Neuronal stem cell (in vitro differentiated cells): ENCODE results near the gene DLG2.

Source experiments
- DNase-seq: peaks from one replicate; pipeline ENCODE4 v3.0.0-alpha.2; 2013; ENCODE audit warnings: low spot score
- H2AFZ ChIP-seq: one replicate; pipeline ENCODE4 v1.6.1; 2013; ENCODE audit warnings: mild to moderate bottlenecking, low read length, inconsistent platforms
- H2AK5ac ChIP-seq: 2 replicates; pipeline ENCODE4 v1.6.1; 2013; ENCODE audit warnings: low read depth, mild to moderate bottlenecking, inconsistent platforms, low read length, moderate library complexity, mixed read lengths
- H2BK120ac ChIP-seq: 2 replicates; pipeline ENCODE4 v1.6.1; 2013; ENCODE audit warnings: low read depth, mild to moderate bottlenecking, inconsistent platforms, low read length, moderate library complexity, mixed read lengths
- H2BK12ac ChIP-seq: one replicate; pipeline ENCODE4 v1.6.1; 2013; ENCODE audit warnings: low read length, inconsistent platforms
- H2BK15ac ChIP-seq: 2 replicates; pipeline ENCODE4 v1.6.1; 2013; ENCODE audit warnings: mild to moderate bottlenecking, low read length, inconsistent platforms, mixed read lengths
- H2BK5ac ChIP-seq: one replicate; pipeline ENCODE4 v1.6.1; 2013; ENCODE audit warnings: inconsistent platforms, mild to moderate bottlenecking, low read length, moderate library complexity
- H3K14ac ChIP-seq: one replicate; pipeline ENCODE4 v1.6.1; 2013; ENCODE audit warnings: low read length, inconsistent platforms
- H3K18ac ChIP-seq: 2 replicates; pipeline ENCODE4 v1.6.1; 2013; ENCODE audit warnings: low read length, inconsistent platforms
- H3K23ac ChIP-seq: 2 replicates; pipeline ENCODE4 v1.6.1; 2013; ENCODE audit warnings: low read depth, mild to moderate bottlenecking, mixed read lengths, low read length, inconsistent platforms; ENCODE audit not compliant: poor library complexity
- H3K27ac ChIP-seq: replicated peaks from 3 replicates; pipeline ENCODE4 v1.5.1; 2013; ENCODE audit warnings: low read length, inconsistent platforms
- H3K27me3 ChIP-seq, 3 experiments: 2 replicates each; pipeline ENCODE4 v1.6.1; 2013; ENCODE audit warnings: low read length in 3 of 3, mild to moderate bottlenecking in 2 of 3, inconsistent platforms in 1 of 3, low read depth in 1 of 3, mixed read lengths in 1 of 3, moderate library complexity in 1 of 3; ENCODE audit not compliant: control insufficient read depth in 3 of 3, insufficient read depth in 3 of 3
- H3K36me3 ChIP-seq, 2 donors: replicated peaks in 1 of 2; 2 replicates each; pipeline ENCODE4 v1.6.1; 2013; ENCODE audit warnings: low read length in 2 of 2; ENCODE audit not compliant: control insufficient read depth in 2 of 2, insufficient read depth in 2 of 2
- H3K4ac ChIP-seq: 2 replicates; pipeline ENCODE4 v1.6.1; 2013; ENCODE audit warnings: inconsistent platforms, mild to moderate bottlenecking, low read length, moderate library complexity
- H3K4me1 ChIP-seq, 2 donors: 1 replicate in 1 of 2; 2 replicates in 1 of 2; pipeline ENCODE4 v1.6.1; 2013; ENCODE audit warnings: low read length in 2 of 2, low read depth in 1 of 2; ENCODE audit not compliant: control insufficient read depth in 2 of 2, insufficient read depth in 1 of 2
- H3K4me2 ChIP-seq: one replicate; pipeline ENCODE4 v1.6.1; 2013; ENCODE audit warnings: mild to moderate bottlenecking, low read length, inconsistent platforms; ENCODE audit not compliant: insufficient read depth, poor library complexity, severe bottlenecking
- H3K4me3 ChIP-seq, 2 donors: 2 replicates each; pipeline ENCODE4 v1.5.1; 2013; ENCODE audit warnings: low read length in 2 of 2, mild to moderate bottlenecking in 2 of 2, inconsistent platforms in 1 of 2, moderate library complexity in 1 of 2
- H3K79me1 ChIP-seq: one replicate; pipeline ENCODE4 v1.6.1; 2013; ENCODE audit warnings: low read depth, mild to moderate bottlenecking, inconsistent platforms, low read length, moderate library complexity
- H3K9ac ChIP-seq: one replicate; pipeline ENCODE4 v1.6.1; 2013; ENCODE audit warnings: mild to moderate bottlenecking, low read depth, low read length, inconsistent platforms; ENCODE audit not compliant: poor library complexity
- H3K9me3 ChIP-seq, 2 donors: replicated peaks in 1 of 2; 2 replicates each; pipeline versions ENCODE3 to v1.6.1; 2013; ENCODE audit warnings: low read length in 2 of 2, mild to moderate bottlenecking in 2 of 2, inconsistent platforms in 1 of 2, low read depth in 1 of 2, mixed read lengths in 1 of 2, moderate library complexity in 1 of 2; ENCODE audit not compliant: control insufficient read depth in 2 of 2, insufficient read depth in 1 of 2
- H4K8ac ChIP-seq: one replicate; pipeline ENCODE4 v1.6.1; 2013; ENCODE audit warnings: low read depth, mild to moderate bottlenecking, inconsistent platforms, low read length, moderate library complexity
- H4K91ac ChIP-seq: one replicate; pipeline ENCODE4 v1.6.1; 2013; ENCODE audit warnings: low read length, low read depth, mild to moderate bottlenecking, inconsistent platforms; ENCODE audit not compliant: poor library complexity
- WGBS, 2 donors: extraction: QIAGEN DNeasy Blood & Tissue Kit; methylation state at CpG; one replicate each; pipeline ENCODE4 v1.1.7; 2013; ENCODE audit warnings: missing lambda C conversion rate in 2 of 2, mixed read lengths in 1 of 2; ENCODE audit not compliant: insufficient read length in 2 of 2, insufficient replicate concordance in 1 of 2; ENCODE audit errors: extremely low coverage in 2 of 2; 5-methylcytosine and 5-hydroxymethylcytosine counted together

DLG2 gene

GRCh38 chr11:83835423-83835822, 1791.7 kb downstream of the DLG2 start:
- H4K8ac ChIP-seq, result no peak overlapping the region
- peaks cover 0 to 2% (median 0%) of the 10 kb centered on the region in 3 experiments for H3K27me3 ChIP-seq
- no peak overlapping the region for H2BK15ac ChIP-seq
- no peak overlapping the region for H3K4me3 ChIP-seq
- H2AK5ac ChIP-seq, result no peak overlapping the region
- no peak overlapping the region for H2AFZ ChIP-seq
- no peak overlapping the region for H3K27ac ChIP-seq
- no peak overlapping the region for H3K4me2 ChIP-seq
- DNase-seq, result no peak
- no peak overlapping the region for H3K23ac ChIP-seq
- no peak overlapping the region for H3K4ac ChIP-seq
- H4K91ac ChIP-seq, result no peak overlapping the region
- H3K4me1 ChIP-seq, result no peaks in the 10 kb centered on the region
- H2BK5ac ChIP-seq, result no peak overlapping the region
- no peak overlapping the region for H3K18ac ChIP-seq
- no peak overlapping the region for H3K14ac ChIP-seq
- H3K9ac ChIP-seq, result no peak overlapping the region
- WGBS, 2 donors, result no CpG with 5 or more reads among the region's 1 CpG
- no peaks in the 10 kb centered on the region for H3K36me3 ChIP-seq
- no peaks in the 10 kb centered on the region for H3K79me1 ChIP-seq
- H3K9me3 ChIP-seq, result no peaks in the 10 kb centered on the region
- H2BK120ac ChIP-seq, result no peak overlapping the region
- H2BK12ac ChIP-seq, result no peak overlapping the region

- Histone ChIP-seq H3K14ac (no peak overlapping the region), H2AK5ac (no peak overlapping the region), H2AFZ (no peak overlapping the region), H2BK5ac (no peak overlapping the region), H3K4ac (no peak overlapping the region), H3K79me1 (no peaks in the 10 kb centered on the region), H3K36me3 (no peaks in the 10 kb centered on the region), H3K9me3 (no peaks in the 10 kb centered on the region), H4K91ac (no peak overlapping the region), H3K4me1 (no peaks in the 10 kb centered on the region), H2BK120ac (no peak overlapping the region), H3K4me3 (no peak overlapping the region), H3K27ac (no peak overlapping the region), H2BK15ac (no peak overlapping the region), H3K18ac (no peak overlapping the region), H3K27me3 (peaks cover 0 to 2% (median 0%) of the 10 kb centered on the region in 3 experiments), H3K9ac (no peak overlapping the region), H3K4me2 (no peak overlapping the region), H4K8ac (no peak overlapping the region), H2BK12ac (no peak overlapping the region), H3K23ac (no peak overlapping the region)
- no peak for DNase-seq
Measured at GRCh38 chr11:83831929-83832328, 1795.2 kb downstream of the DLG2 start.

- no peaks in the 10 kb centered on the region for H3K79me1 ChIP-seq
- no peak overlapping the region for H2BK15ac ChIP-seq
- H2BK12ac ChIP-seq, result no peak overlapping the region
- no peaks in the 10 kb centered on the region for H3K36me3 ChIP-seq
- H3K27me3 ChIP-seq, result peaks cover 0 to 2% (median 0%) of the 10 kb centered on the region in 3 experiments
- H2AFZ ChIP-seq, result peak overlapping the region; percentile 53
- H3K27ac ChIP-seq, result no peak overlapping the region
- no peak overlapping the region for H3K9ac ChIP-seq
- no CpG with 5 or more reads among the region's 5 CpGs for WGBS, 2 donors
- no peak overlapping the region for H3K23ac ChIP-seq
- H2AK5ac ChIP-seq, result no peak overlapping the region
- H3K4me2 ChIP-seq, result no peak overlapping the region
- peaks cover 0 to 3% of the 10 kb centered on the region in 2 donors for H3K4me1 ChIP-seq
- H3K14ac ChIP-seq, result no peak overlapping the region
- H3K4me3 ChIP-seq, result no peak overlapping the region
- H3K9me3 ChIP-seq, result no peaks in the 10 kb centered on the region
- H2BK5ac ChIP-seq, result no peak overlapping the region
- no peak overlapping the region for H3K18ac ChIP-seq
- no peak overlapping the region for H3K4ac ChIP-seq
- no peak overlapping the region for H4K8ac ChIP-seq
- no peak overlapping the region for H2BK120ac ChIP-seq
- H4K91ac ChIP-seq, result no peak overlapping the region
- peak; percentile 31 for DNase-seq
Measured at GRCh38 chr11:83827940-83828554, 1799.1 kb downstream of the DLG2 start.

GRCh38 chr11:83827520-83827919, 1799.6 kb downstream of the DLG2 start:
- Histone ChIP-seq H2BK120ac (no peak overlapping the region), H2AK5ac (no peak overlapping the region), H3K9me3 (no peaks in the 10 kb centered on the region), H3K4me2 (no peak overlapping the region), H3K18ac (no peak overlapping the region), H3K4me1 (peaks cover 0 to 3% of the 10 kb centered on the region in 2 donors), H2AFZ (no peak overlapping the region), H3K27ac (no peak overlapping the region), H4K91ac (no peak overlapping the region), H2BK5ac (no peak overlapping the region), H3K36me3 (no peaks in the 10 kb centered on the region), H2BK12ac (no peak overlapping the region), H3K14ac (no peak overlapping the region), H3K23ac (no peak overlapping the region), H2BK15ac (no peak overlapping the region), H4K8ac (no peak overlapping the region), H3K27me3 (peaks cover 0 to 2% (median 0%) of the 10 kb centered on the region in 3 experiments), H3K9ac (no peak overlapping the region), H3K4ac (no peak overlapping the region), H3K79me1 (no peaks in the 10 kb centered on the region), H3K4me3 (no peak overlapping the region)
- DNase-seq, result no peak
- no CpG with 5 or more reads among the region's 3 CpGs for WGBS, 2 donors
